GM12872 (cell line): Measurements from ENCODE around the gene ATP9A.

Experiments
- CTCF ChIP-seq: IDR thresholded peaks from 3 replicates; pipeline ENCODE4 v1.5.1; 2011; ENCODE audit warnings: low read depth, mild to moderate bottlenecking, low read length, moderate library complexity; ENCODE audit not compliant: insufficient read depth

The ATP9A gene

GRCh38 chr20:51640743-51641142 is 127.4 kb downstream of the ATP9A start:
- TF ChIP-seq CTCF, result no peak

- peak; percentile 91 for TF ChIP-seq CTCF
Observed at GRCh38 chr20:51639206-51639832, 128.9 kb downstream of the ATP9A start.

GRCh38 chr20:51637241-51637640 is 130.9 kb downstream of the ATP9A start:
- no peak for TF ChIP-seq CTCF

GRCh38 chr20:51636123-51636522 is 132.1 kb downstream of the ATP9A start:
- TF ChIP-seq CTCF, result no peak

- no peak for TF ChIP-seq CTCF
Observed at GRCh38 chr20:51635680-51636079, 132.5 kb downstream of the ATP9A start.

- TF ChIP-seq CTCF, result no peak
Observed at GRCh38 chr20:51634877-51635276, 133.3 kb downstream of the ATP9A start.

- no peak for TF ChIP-seq CTCF
Observed at GRCh38 chr20:51634257-51634656, 133.9 kb downstream of the ATP9A start.
